ENCODE results near the gene SYNDIG1.

Gene SYNDIG1

GRCh38 chr20:24462460-24463010 is 6.9 kb upstream of the SYNDIG1 start:
- Histone ChIP-seq H3K36me3 (ENCODE audit: control insufficient read depth, insufficient read depth, low read length) (no peaks in the 10 kb centered on the region), H3K4me1 (ENCODE audit: control insufficient read depth, insufficient read depth, low read length) (no peaks in the 10 kb centered on the region), H3K27me3 (ENCODE audit: control insufficient read depth, insufficient read depth, low read length) (no peaks in the 10 kb centered on the region), H3K9ac (ENCODE audit: low read length) (no peak overlapping the region), H3K9me3 (ENCODE audit: control insufficient read depth, low read length) (no peaks in the 10 kb centered on the region), H3K4me3 (ENCODE audit: low read length) (no peak overlapping the region)

GRCh38 chr20:24465159-24465558 is 4.3 kb upstream of the SYNDIG1 start:
- Histone ChIP-seq H3K36me3 (ENCODE audit: control insufficient read depth, insufficient read depth, low read length) (no peaks in the 10 kb centered on the region), H3K9me3 (ENCODE audit: control insufficient read depth, low read length) (no peaks in the 10 kb centered on the region), H3K27me3 (ENCODE audit: control insufficient read depth, insufficient read depth, low read length) (peaks cover 20% of the 10 kb centered on the region), H3K4me3 (ENCODE audit: low read length) (no peak overlapping the region), H3K9ac (ENCODE audit: low read length) (no peak overlapping the region), H3K4me1 (ENCODE audit: control insufficient read depth, insufficient read depth, low read length) (no peaks in the 10 kb centered on the region)

- Histone ChIP-seq H3K9me3 (ENCODE audit: control insufficient read depth, low read length) (no peaks in the 10 kb centered on the region), H3K4me1 (ENCODE audit: control insufficient read depth, insufficient read depth, low read length) (no peaks in the 10 kb centered on the region), H3K27me3 (ENCODE audit: control insufficient read depth, insufficient read depth, low read length) (peaks cover 26% of the 10 kb centered on the region), H3K4me3 (ENCODE audit: low read length) (no peak overlapping the region), H3K9ac (ENCODE audit: low read length) (no peak overlapping the region), H3K36me3 (ENCODE audit: control insufficient read depth, insufficient read depth, low read length) (no peaks in the 10 kb centered on the region)
Observed at GRCh38 chr20:24465730-24466129, 3.7 kb upstream of the SYNDIG1 start.

GRCh38 chr20:24468401-24469115 is 871 bp upstream of the SYNDIG1 start:
- Histone ChIP-seq H3K36me3 (ENCODE audit: control insufficient read depth, insufficient read depth, low read length) (no peaks in the 10 kb centered on the region), H3K27me3 (ENCODE audit: control insufficient read depth, insufficient read depth, low read length) (peaks cover 39% of the 10 kb centered on the region), H3K4me1 (ENCODE audit: control insufficient read depth, insufficient read depth, low read length) (no peaks in the 10 kb centered on the region), H3K9ac (ENCODE audit: low read length) (no peak overlapping the region), H3K4me3 (ENCODE audit: low read length) (no peak overlapping the region), H3K9me3 (ENCODE audit: control insufficient read depth, low read length) (no peaks in the 10 kb centered on the region)

- H3K4me1 ChIP-seq (ENCODE audit: control insufficient read depth, insufficient read depth, low read length) = no peaks in the 10 kb centered on the region
- no peak overlapping the region for H3K9ac ChIP-seq (ENCODE audit: low read length)
- no peaks in the 10 kb centered on the region for H3K36me3 ChIP-seq (ENCODE audit: control insufficient read depth, insufficient read depth, low read length)
- peaks cover 39% of the 10 kb centered on the region for H3K27me3 ChIP-seq (ENCODE audit: control insufficient read depth, insufficient read depth, low read length)
- H3K4me3 ChIP-seq (ENCODE audit: low read length) = no peak overlapping the region
- H3K9me3 ChIP-seq (ENCODE audit: control insufficient read depth, low read length) = no peaks in the 10 kb centered on the region
Observed at GRCh38 chr20:24469894-24470745, 691 bp downstream of the SYNDIG1 start.

GRCh38 chr20:24470746-24471582 is 1.5 kb downstream of the SYNDIG1 start:
- Histone ChIP-seq H3K4me1 (ENCODE audit: control insufficient read depth, insufficient read depth, low read length) (no peaks in the 10 kb centered on the region), H3K9me3 (ENCODE audit: control insufficient read depth, low read length) (no peaks in the 10 kb centered on the region), H3K9ac (ENCODE audit: low read length) (no peak overlapping the region), H3K27me3 (ENCODE audit: control insufficient read depth, insufficient read depth, low read length) (peaks cover 39% of the 10 kb centered on the region), H3K4me3 (ENCODE audit: low read length) (no peak overlapping the region), H3K36me3 (ENCODE audit: control insufficient read depth, insufficient read depth, low read length) (no peaks in the 10 kb centered on the region)

- Histone ChIP-seq H3K4me3 (ENCODE audit: low read length) (no peak overlapping the region), H3K36me3 (ENCODE audit: control insufficient read depth, insufficient read depth, low read length) (no peaks in the 10 kb centered on the region), H3K27me3 (ENCODE audit: control insufficient read depth, insufficient read depth, low read length) (peaks cover 39% of the 10 kb centered on the region), H3K9me3 (ENCODE audit: control insufficient read depth, low read length) (no peaks in the 10 kb centered on the region), H3K9ac (ENCODE audit: low read length) (no peak overlapping the region), H3K4me1 (ENCODE audit: control insufficient read depth, insufficient read depth, low read length) (no peaks in the 10 kb centered on the region)
Observed at GRCh38 chr20:24472426-24472825, 3.0 kb downstream of the SYNDIG1 start.

- H3K9ac ChIP-seq (ENCODE audit: low read length) = no peak overlapping the region
- no peak overlapping the region for H3K4me3 ChIP-seq (ENCODE audit: low read length)
- no peaks in the 10 kb centered on the region for H3K4me1 ChIP-seq (ENCODE audit: control insufficient read depth, insufficient read depth, low read length)
- H3K36me3 ChIP-seq (ENCODE audit: control insufficient read depth, insufficient read depth, low read length) = no peaks in the 10 kb centered on the region
- H3K9me3 ChIP-seq (ENCODE audit: control insufficient read depth, low read length) = no peaks in the 10 kb centered on the region
- peaks cover 34% of the 10 kb centered on the region for H3K27me3 ChIP-seq (ENCODE audit: control insufficient read depth, insufficient read depth, low read length)
Observed at GRCh38 chr20:24473435-24474223, 4.2 kb downstream of the SYNDIG1 start.

GRCh38 chr20:24477831-24478547 is 8.6 kb downstream of the SYNDIG1 start:
- Histone ChIP-seq H3K36me3 (ENCODE audit: control insufficient read depth, insufficient read depth, low read length) (no peaks in the 10 kb centered on the region), H3K9me3 (ENCODE audit: control insufficient read depth, low read length) (no peaks in the 10 kb centered on the region), H3K4me3 (ENCODE audit: low read length) (no peak overlapping the region), H3K27me3 (ENCODE audit: control insufficient read depth, insufficient read depth, low read length) (no peaks in the 10 kb centered on the region), H3K9ac (ENCODE audit: low read length) (no peak overlapping the region), H3K4me1 (ENCODE audit: control insufficient read depth, insufficient read depth, low read length) (no peaks in the 10 kb centered on the region)

- no peak overlapping the region for H3K4me3 ChIP-seq (ENCODE audit: low read length)
- H3K9ac ChIP-seq (ENCODE audit: low read length) = no peak overlapping the region
Observed at GRCh38 chr20:24478584-24478983, 9.2 kb downstream of the SYNDIG1 start.

GRCh38 chr20:24479106-24479505 is 9.7 kb downstream of the SYNDIG1 start:
- H3K4me1 ChIP-seq (ENCODE audit: control insufficient read depth, insufficient read depth, low read length) = no peaks in the 10 kb centered on the region
- H3K36me3 ChIP-seq (ENCODE audit: control insufficient read depth, insufficient read depth, low read length) = no peaks in the 10 kb centered on the region
- no peak overlapping the region for H3K9ac ChIP-seq (ENCODE audit: low read length)
- no peaks in the 10 kb centered on the region for H3K9me3 ChIP-seq (ENCODE audit: control insufficient read depth, low read length)
- H3K27me3 ChIP-seq (ENCODE audit: control insufficient read depth, insufficient read depth, low read length) = no peaks in the 10 kb centered on the region
- H3K4me3 ChIP-seq (ENCODE audit: low read length) = no peak overlapping the region

More at GRCh38 chr20:24478584-24478983, 9.2 kb downstream of the SYNDIG1 start:
- Histone ChIP-seq H3K36me3 (ENCODE audit: control insufficient read depth, insufficient read depth, low read length) (no peaks in the 10 kb centered on the region), H3K27me3 (ENCODE audit: control insufficient read depth, insufficient read depth, low read length) (no peaks in the 10 kb centered on the region), H3K9me3 (ENCODE audit: control insufficient read depth, low read length) (no peaks in the 10 kb centered on the region), H3K4me1 (ENCODE audit: control insufficient read depth, insufficient read depth, low read length) (no peaks in the 10 kb centered on the region)
